GM21528 (cell line): ENCODE data around the gene ASB6.

ENCODE experiments used
- ATAC-seq: cut with Tn5 transposase; IDR thresholded peaks from one replicate; pipeline ENCODE4 v1.9.1; 2021; ENCODE audit warnings: mild to moderate bottlenecking, moderate library complexity; ENCODE audit not compliant: unreplicated experiment, low FRiP score

Gene ASB6

DNA sequence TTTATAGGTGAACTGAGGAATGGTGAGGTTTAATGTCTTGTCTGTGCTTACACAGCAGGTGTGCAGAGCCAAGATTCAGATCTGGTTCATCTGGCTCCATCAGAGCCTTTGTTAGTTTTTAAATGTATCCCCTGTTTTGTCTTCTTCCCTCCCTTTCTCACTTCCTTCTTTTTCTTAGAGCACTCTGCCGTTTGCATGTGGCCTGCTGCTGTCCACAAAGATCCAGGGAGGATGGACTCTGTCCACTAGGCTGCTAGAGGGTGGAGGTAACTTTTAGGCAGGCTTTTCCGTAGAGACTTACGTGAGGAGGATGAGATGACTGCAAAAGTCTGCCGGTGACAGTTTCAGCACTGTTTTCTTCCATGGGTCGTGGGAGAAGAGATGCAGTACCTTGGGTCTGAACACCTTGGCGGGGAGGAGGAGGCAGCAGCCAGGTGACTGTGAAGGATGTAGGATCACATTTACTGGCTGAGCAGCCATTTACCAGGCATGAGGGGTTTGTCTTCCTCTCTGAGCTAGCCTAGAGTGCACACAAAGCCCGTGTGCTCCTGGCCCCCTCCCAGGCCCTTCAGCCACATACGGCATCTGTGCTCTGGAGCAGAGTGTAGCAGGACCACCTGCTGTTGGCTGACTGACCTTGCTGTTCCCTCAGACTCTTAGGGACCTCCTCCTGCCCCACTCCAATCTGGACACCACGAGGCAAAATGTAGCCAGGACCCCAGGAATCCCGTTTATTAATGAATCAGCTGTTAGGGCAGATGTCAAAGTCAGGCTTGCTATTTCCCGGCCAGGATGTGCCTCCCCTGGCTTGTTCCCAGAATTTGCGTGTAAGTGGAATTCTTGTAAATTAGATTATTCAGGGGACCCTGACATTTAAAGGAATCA is 14.2 kb downstream of the ASB6 start:
- ATAC-seq = no peak

DNA sequence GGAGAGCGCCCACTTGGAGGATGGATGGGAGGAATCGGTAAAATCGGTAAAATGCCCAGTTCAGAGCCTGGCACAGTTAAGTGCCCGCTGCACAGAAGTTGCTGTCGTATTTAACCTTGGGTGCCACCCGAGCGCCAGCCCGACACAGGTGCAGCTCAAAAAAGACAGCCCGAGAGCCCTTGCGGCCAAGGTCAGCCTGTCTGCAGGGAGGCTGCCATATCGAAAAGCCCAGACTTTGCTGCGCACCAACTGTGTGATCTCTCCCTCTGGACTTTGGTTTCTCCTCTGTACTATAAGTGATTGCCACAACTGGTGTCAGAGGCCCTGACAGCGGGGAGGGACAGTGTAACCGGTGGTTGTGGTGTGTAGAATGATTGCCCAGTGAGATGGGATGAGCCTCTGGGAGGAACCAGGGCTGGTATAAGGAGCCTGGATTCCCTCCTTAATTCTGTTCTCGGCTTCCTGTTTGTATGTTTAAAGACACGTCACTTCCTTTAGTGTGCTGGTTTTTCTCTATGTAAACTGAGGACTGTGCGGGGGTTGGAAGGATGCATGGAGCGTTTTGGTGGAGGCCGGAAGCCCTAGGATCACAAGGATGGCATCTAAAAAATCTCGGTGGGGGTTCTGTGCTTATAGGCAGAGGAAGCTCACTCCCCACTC is 15.2 kb downstream of the ASB6 start:
- ATAC-seq = peak; percentile 11

DNA sequence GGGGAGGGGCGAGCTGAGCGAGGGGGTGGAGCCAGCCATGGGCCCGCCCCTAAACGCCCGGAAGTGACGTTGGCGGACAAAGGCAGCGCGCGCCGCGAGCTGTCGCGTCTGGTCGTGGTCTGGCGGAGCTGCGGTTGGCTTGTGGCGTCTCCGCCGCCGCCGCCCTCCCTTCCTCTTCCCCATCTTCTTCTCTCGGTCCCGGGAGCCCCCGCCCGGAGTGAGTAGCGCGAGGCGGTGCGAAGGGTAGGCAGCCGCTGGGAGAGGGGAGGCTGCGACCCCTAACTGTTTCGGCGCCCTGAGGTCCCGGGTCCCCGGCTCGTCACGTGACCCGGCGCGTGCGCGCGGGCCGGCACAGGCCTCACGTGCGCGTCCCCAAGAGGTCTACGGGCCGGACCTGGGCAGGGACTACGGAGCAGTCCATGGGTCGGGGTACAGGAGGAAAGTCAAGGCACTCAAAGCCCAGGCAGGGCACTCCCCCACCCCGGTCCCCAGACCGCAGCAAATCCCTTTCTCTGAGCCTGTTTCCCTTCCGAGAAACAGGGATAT is 15.8 kb downstream of the ASB6 start, which contains the start of gene NTMT1:
Gene NTMT1 (plus strand): TSS at position 85 of the 546 bp plus-strand sequence. CDS start 6,541 bp downstream, outside the sequence.
- ATAC-seq = peak; percentile 79

DNA sequence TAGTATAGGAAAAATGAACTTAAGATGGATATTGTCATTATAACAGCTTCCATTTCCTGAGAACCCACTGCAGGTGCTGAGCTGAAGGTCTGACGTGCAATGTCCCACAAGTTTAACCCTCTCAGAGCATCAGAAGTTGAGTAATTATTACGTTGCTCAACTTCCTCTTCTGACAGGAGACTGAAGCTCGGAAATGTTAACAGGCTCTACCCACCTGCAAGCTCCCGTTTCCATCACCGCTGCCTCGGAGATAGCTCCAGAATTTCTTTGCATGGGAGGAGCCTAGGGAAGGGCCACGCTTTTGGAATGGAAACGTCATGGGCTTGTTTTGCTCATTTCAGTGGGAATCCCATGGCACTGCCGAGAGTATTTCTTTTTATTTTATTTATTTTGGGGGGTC is 17.0 kb downstream of the ASB6 start:
- ATAC-seq = no peak

DNA sequence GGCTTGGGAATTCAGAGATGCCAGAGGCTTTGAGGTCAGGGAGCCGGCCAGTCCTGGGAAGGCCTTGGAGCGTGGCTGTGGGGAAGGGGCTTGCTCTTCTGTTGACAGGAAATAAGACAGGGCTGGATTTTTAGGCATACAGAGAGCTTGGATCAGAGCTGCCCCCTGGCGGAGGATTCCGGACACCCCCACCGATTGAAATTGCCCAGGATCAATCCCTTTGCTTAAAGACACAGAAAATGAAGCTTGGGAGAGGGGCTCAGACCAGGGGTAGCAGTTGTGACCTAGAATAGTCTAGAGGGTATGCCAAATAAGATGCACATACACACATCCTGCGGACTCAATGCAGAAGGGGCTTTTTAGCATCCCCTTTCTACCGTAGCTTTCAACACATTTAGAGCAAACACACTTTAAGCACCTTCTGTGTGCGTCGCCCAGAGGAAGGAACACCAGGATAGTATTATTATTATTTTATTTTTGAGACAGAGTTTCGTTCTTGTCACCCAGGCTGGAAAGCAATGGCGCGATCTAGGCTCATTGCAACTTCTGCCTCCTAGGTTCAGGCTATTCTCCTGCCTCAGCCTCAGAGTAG is 17.7 kb downstream of the ASB6 start:
- ATAC-seq = no peak

DNA sequence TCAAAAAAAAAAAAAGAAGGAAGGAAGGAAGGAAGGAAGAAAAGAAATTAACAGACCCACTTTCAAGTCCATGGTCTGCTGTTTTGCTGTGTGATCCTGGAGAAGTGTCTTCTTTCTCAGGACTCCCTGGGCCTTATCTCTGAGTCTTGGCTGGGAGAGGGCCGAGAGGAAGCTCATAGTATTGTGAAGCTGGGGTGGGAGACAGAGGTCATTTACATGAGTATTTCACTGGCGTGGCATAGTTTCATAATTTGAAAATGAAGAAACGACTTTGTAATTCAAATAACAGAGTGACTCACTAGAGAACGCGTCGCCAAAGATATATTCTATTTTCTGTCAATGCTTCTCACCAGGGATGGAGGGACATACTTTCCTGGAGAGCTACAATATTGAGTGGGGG is 18.6 kb downstream of the ASB6 start:
- ATAC-seq = no peak

DNA sequence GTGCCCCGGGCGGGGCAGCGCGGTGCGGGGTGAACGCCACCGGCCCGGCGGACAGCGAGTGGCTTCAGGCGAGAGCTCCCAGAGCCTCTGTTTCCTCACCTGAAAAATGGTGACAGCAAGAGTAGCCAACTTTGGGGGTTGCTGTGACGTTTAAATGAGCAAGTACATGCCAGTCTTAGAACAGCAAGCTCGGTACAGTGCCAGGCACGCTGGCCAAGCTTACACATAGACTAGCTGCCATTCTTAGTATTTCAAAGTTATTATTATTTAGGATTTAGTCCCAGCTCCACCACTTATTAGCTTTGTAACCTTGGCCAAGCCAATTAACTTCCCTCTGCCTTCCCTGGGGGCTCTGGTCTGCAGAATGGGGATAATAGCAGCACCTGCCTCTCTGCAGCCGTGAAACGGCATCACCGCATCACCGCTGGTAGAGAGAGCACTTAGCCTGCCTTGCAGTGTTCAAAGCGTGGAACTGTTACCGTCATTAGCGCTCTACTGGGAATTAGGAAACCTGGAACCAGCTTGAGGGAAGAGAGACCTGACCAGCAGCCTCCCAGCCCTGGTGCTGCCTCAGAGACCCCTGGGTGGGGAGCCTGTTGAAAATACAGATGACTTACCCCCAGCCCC is 21.2 kb downstream of the ASB6 start, which contains the start of gene C9orf50:
Gene C9orf50 (minus strand): TSS at position 433 of the 627 bp plus-strand sequence. CDS start 527 bp downstream, outside the sequence.
- no peak for ATAC-seq

DNA sequence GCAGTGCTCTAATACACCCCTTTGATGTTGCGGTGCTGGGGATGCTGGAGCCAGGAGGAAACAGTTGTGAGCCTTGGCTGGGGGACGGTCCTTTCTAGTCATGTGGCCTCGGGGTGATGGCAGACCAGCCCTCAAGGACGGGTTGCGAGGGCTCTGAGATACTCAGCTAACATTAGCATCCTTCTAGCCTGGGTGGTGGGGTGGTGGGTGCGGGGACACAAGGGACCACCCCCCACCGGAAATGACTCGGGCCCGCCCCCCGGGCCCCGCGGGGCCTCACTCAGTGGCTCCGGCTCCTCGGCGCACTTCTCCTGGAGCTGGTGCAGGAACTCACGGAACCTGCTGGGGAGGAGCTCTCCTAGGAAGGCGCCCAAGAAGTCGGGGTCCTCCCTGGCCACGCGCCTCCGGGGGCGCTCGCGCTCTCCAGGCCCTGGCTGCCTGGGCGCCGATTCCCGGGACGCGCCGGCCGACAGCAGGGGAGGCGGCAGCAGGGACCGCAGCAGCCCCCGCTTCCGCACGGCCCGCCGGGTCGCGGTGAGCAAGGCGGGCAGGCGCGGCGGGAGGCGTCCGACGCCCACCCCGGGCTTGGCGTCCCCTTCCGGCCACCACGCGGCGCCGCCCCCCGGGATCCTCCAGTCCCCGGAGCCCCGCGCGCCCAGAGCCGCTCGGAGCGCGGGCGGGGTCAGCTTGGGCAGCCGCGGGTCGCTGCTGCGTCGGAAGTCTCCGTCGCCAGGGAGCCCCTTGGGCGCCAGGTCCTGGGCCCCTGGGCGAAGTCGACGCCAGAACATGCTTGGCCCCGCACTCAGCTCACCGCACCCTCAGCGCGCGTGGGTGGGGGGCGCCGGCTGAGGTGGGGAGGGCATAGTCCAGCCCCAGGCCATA is 21.9 kb downstream of the ASB6 start:
- ATAC-seq = no peak

DNA sequence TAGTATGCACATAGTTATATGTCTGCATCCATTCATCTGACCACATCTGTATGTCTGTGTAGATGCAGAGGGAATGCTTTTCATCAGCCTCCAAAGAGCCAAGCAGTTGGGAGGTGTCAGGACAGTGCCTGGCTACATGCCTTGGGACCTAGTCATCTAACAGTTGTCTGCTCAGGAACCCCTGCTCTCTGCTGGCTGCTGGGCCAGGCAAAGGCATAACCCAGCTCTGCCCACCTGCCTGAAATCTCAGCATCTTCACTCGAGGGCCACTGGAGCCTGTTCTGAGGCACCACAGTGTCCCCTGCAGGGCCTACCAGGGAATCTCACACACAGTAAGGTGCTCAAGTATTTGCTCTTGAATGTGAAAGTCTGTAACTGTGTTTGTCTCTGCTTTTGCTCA is 24.8 kb downstream of the ASB6 start:
- no peak for ATAC-seq

DNA sequence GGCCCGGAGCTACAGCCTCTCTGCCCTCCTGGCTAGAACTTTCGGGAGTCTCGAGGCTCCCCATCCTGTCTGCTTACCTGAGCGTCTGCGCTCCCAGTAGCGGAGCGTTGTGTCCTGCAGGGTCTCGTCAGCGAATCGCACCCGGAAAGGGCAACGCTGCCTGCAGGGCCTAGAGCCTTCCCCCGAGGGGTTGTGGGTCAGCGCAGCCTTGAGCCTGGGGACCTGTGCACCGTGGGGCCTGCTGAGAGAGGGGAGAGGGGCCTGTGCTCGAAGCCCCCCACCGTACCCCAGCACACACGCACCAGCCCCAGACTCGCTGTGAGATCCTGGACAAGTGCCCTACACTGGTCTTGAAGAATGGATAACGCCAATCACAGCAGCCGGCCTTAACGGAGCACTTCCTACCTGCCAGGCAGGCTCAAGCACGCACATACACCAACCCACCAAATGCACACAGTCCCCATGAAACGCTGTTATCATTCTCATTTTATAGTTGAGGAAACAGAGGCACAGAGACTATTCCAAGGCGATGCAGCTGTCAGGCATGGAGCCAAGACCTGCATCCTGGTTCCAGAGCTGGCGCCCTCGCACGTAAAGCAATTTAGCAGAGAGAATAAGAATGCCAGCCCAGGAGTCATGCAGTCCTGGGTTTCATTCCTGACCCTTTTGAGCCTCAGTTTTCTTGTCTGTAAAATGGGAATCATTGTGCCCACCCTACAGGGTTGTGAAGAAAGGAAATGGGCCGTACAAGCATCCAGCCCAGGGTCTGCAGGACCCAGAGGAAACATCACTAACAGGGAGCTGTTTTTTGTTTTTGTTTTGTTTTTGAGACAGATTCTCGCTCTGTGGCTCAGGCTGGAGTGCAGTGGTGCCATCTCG is 26.3 kb downstream of the ASB6 start:
- ATAC-seq = no peak

DNA sequence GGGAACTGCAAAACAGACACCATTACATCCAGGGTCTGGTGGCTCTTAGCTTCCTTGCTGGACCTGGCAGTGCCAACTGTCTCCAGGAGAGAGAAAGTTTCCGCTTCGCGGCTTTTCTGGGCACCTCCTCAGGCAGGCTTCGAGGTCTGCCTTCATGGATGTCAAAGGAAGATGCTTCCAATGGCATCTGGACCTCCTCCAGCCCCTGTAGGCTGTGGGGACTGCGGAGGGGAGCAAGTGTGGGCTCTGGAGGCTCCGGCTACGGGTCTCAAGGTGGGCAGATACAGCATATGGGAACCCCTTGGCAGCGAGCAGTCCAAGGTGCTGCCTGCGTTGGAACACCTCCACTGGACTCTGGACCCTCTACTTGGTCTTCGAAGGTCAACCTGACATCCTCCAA is 27.0 kb downstream of the ASB6 start:
- no peak for ATAC-seq

DNA sequence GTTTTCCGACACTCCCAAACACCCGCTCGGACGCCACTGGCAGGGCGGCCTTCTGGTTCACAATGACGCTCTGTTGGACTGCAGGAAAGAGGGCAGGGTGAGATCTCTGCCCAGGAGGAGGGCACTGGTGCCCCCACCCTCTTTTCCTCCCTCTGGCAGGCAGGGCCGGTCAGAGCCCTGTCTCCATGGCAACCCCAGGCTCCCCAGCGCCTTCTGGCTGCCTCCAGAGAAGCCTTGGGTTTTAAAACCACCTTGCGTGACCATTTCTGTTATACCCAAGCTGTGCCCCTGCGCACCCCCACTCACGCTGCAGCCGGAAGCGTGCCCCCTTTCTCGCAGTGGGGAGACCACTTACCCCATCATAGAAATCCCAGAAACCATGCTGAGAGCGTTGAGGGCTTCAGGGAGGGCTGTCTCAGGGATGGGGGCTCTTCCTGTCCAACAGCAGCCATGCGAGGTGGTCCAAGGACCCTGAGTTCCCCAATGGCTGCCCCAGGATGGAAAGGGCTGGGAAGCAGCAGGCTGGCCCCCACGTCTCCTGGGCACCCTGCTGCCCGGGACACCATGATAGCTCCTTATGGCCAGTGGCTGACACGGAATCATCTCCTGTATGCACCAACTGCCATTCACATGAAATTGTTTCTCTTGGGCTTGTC is 28.3 kb downstream of the ASB6 start:
- no peak for ATAC-seq

DNA sequence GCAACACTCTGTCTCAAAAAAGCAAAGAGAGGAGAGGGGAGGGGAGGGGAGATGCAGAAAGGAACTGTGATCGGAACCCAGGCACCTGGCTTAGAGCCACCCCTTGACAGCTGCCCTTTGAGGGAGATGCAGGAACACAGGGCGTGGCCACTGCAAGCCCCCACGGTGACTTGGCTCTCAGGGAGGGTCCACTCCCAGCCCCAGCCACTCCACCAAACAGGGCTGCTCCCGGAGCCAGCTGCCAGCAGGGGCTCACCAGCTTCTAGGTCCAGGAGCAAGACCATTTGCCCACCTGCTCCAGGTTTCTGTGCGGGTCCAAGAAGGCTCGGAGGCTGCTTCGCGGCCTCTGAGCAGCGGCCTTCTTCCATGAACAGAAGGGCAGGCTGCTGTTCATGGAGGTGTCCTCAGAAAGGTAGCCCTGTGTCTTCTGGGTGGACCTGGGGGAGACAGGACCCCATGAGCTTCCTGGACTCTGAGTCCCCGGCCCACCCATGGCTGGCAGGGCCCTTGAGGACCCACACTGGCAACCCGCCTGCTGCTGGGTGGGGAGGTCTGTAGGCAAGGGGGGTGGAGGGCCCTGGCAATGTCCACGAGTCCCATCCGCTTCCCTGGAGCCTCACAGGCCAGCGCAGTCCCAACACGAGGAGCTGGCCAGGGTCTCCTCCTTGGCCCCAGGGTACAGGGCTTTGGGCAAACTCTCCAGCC is 29.0 kb downstream of the ASB6 start:
- ATAC-seq = no peak

DNA sequence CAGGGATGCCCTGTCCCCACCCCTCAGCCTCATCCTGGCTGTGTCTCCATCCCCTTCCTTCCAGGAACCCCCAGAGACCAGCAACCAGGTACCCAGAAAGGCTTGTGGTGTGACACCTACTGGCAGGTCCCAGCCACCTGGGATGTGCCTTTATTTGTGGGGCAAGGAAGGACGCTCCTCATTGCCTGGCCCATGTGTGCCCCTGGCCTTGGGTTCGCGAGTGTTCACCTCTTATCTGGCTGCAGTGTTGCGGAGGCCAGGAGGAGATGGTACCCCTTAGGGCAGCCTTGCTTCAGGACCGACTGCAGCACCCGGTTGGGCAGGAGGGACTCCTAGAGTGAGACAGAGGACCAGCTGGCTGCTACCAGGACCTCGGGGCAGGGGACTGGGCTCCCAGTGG is 29.8 kb downstream of the ASB6 start:
- ATAC-seq = no peak

DNA sequence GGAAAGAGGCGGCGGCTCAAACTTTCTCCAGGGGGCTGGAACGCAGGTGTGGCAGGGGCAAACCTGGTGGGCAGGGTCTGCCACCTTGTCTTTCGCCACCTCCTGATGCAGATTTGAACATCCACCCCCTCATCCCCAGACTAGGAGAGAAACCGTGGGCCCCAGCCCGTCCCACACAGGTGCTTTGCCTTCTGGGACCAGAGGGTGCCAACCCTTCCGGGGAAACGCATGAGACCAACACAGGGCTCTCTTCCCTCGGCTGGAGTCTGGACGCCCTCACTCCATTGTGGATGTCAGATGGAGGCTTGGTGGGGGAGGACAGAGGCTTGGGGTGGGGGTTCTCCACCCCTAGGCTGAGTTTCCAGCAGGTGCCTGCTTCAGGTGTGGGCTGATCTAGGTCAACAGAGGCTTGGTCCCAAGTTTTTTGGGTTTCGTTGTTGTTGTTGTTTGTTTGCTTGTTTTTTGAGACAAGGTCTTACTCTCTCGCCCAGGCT is 30.6 kb downstream of the ASB6 start:
- ATAC-seq = no peak

DNA sequence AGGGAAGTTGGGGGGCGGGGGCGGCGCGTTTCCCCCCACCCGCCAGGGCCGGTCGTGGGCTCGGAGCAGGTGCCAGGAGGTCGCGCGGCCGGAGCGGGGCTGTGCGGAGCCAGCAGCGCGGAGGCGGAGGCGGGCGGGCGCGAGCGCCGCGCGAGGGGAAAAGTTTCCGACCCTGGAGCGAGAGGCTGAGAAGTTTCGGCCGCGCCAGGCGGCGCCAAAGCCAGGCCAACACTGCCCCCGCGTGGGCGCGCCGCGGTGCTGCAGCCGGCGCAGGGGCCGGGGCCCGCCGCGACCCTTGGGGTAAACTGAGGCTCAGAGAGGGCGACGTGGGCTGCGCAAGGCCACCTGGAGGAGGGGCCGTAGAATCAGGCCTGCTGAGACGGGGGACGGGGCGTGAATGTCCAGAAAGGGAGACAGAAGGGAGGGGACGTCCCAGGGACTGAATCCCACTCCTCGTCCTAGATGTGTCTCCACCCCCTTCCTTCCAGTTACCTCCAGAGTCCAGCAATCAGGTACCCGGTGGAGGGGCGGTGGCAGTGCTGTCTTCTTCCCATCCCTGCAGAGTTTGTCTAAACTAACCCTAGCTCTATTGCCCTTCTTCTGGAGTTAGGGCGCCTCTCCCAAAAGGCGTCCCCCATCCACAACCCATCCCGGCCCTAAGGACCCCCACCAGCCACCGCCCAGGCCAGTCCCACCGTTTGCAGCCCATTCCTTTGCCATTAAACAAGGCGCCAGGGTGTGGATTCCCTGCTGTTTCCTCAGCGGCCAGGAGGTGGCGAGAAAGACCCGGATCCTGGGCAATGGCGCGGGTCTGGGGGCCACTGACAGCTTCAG is 31.3 kb downstream of the ASB6 start:
- ATAC-seq = no peak

DNA sequence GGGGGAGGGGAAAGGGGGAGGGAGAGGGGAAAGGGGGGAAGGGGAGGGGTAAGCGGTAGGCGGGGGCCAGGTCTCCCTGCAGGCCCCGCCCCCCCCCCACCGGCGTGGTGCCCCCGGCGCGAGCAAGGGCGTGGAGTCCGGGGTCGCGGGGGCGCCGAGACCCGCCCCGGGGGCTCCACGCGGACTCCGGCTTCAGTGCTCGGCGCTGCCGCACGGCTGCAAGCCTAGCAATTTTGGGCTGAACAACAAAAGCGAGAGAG is 31.8 kb downstream of the ASB6 start:
- no peak for ATAC-seq
